ENCODE results near the gene PCDHA5. TPM values are rescaled to one million over a fixed set of nuclear protein-coding genes. Genes with fewer than 3 reads are reported as not detected.
"Not testable (repeated sequence)": the region's sequence is repeated elsewhere in the genome, so short reads cannot be mapped to it uniquely, and the experiment has no call there.

The PCDHA5 gene
- polyA plus RNA-seq, 1 donor from 2014 or later, result 1.4 TPM

DNA sequence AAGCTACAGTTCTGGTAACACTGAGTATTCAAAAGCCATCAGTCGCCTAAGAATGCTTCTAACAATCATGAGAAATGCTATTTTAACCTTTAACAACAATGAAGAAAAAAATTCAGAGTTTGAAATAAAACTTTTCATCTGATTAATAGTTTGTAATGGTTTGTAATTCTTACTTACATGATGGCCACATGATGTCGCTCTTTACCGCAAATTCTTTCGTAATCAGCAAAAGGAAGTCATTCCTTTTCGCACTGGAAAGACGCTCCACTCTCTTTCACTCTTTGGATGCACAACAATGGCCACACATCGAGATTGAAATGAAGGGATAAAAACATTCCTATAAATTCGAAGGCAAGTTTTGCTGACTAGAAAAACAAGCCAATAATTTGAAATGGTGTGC is 12.6 kb downstream of the PCDHA5 start, which contains the start of gene PCDHA7:
TSS of gene PCDHA7 (plus strand) at position 277 of the 400 bp plus-strand sequence. CDS start at position 392, 115 bp downstream.
- H3K9me3 ChIP-seq (ENCODE audit: low read length), result peaks cover 50% of the 10 kb centered on the region
- H3K4me2 ChIP-seq (ENCODE audit: low read length), result no peak within 1 kb of the TSS
- no peak within 1 kb of the TSS for H3K4me3 ChIP-seq (ENCODE audit: low read length)
- H4K20me1 ChIP-seq (ENCODE audit: insufficient read depth), result no peaks in the 10 kb centered on the region
- H3F3A ChIP-seq (ENCODE audit: insufficient read depth, low read length, poor library complexity, severe bottlenecking), result no peaks in the 10 kb centered on the region
- H3K79me2 ChIP-seq (replicated peaks; ENCODE audit: insufficient read depth, low read length), result peaks cover 26% of the 10 kb centered on the region
- no peak within 1 kb of the TSS for H2AFZ ChIP-seq (ENCODE audit: low read depth, low read length)
- no peaks in the 10 kb centered on the region for H3K9me2 ChIP-seq (ENCODE audit: insufficient read depth, low read length)
- peaks cover 40% of the 10 kb centered on the region for H3K36me3 ChIP-seq (ENCODE audit: insufficient read depth, low read length)
- TF ChIP-seq, protein P1, sequence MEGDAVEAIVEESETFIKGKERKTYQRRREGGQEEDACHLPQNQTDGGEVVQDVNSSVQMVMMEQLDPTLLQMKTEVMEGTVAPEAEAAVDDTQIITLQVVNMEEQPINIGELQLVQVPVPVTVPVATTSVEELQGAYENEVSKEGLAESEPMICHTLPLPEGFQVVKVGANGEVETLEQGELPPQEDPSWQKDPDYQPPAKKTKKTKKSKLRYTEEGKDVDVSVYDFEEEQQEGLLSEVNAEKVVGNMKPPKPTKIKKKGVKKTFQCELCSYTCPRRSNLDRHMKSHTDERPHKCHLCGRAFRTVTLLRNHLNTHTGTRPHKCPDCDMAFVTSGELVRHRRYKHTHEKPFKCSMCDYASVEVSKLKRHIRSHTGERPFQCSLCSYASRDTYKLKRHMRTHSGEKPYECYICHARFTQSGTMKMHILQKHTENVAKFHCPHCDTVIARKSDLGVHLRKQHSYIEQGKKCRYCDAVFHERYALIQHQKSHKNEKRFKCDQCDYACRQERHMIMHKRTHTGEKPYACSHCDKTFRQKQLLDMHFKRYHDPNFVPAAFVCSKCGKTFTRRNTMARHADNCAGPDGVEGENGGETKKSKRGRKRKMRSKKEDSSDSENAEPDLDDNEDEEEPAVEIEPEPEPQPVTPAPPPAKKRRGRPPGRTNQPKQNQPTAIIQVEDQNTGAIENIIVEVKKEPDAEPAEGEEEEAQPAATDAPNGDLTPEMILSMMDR (IDR thresholded peaks at IDR 0.05; ENCODE audit: poor library complexity, severe bottlenecking), result no peak
- no peak for TF ChIP-seq EP300 (conservative IDR thresholded peaks at IDR 0.05; ENCODE audit: poor library complexity, severe bottlenecking)
- no peak for TF ChIP-seq TAF1 (IDR thresholded peaks at IDR 0.05; ENCODE audit: low read depth)
- TF ChIP-seq MXI1 (conservative IDR thresholded peaks at IDR 0.05; ENCODE audit: poor library complexity, severe bottlenecking), result no peak
- no peak for TF ChIP-seq POLR2AphosphoS5 (IDR thresholded peaks at IDR 0.05)
- TF ChIP-seq SMC3 (conservative IDR thresholded peaks at IDR 0.05; ENCODE audit: poor library complexity), result no peak
- TF ChIP-seq, protein P2, sequence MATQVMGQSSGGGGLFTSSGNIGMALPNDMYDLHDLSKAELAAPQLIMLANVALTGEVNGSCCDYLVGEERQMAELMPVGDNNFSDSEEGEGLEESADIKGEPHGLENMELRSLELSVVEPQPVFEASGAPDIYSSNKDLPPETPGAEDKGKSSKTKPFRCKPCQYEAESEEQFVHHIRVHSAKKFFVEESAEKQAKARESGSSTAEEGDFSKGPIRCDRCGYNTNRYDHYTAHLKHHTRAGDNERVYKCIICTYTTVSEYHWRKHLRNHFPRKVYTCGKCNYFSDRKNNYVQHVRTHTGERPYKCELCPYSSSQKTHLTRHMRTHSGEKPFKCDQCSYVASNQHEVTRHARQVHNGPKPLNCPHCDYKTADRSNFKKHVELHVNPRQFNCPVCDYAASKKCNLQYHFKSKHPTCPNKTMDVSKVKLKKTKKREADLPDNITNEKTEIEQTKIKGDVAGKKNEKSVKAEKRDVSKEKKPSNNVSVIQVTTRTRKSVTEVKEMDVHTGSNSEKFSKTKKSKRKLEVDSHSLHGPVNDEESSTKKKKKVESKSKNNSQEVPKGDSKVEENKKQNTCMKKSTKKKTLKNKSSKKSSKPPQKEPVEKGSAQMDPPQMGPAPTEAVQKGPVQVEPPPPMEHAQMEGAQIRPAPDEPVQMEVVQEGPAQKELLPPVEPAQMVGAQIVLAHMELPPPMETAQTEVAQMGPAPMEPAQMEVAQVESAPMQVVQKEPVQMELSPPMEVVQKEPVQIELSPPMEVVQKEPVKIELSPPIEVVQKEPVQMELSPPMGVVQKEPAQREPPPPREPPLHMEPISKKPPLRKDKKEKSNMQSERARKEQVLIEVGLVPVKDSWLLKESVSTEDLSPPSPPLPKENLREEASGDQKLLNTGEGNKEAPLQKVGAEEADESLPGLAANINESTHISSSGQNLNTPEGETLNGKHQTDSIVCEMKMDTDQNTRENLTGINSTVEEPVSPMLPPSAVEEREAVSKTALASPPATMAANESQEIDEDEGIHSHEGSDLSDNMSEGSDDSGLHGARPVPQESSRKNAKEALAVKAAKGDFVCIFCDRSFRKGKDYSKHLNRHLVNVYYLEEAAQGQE (IDR thresholded peaks at IDR 0.05; ENCODE audit: borderline replicate concordance), result no peak
- TF ChIP-seq EZH2 (IDR thresholded peaks at IDR 0.05; ENCODE audit: borderline replicate concordance, insufficient read depth, low read length, poor library complexity, severe bottlenecking), result no peak
- no peak for TF ChIP-seq RAD21 (conservative IDR thresholded peaks at IDR 0.05)
- H3K27ac ChIP-seq (ENCODE audit: low read length), result no peak within 1 kb of the TSS
- H3K9ac ChIP-seq (ENCODE audit: low read length), result no peak within 1 kb of the TSS
- no peaks in the 10 kb centered on the region for H3K27me3 ChIP-seq (ENCODE audit: insufficient read depth, low read depth, low read length)

DNA sequence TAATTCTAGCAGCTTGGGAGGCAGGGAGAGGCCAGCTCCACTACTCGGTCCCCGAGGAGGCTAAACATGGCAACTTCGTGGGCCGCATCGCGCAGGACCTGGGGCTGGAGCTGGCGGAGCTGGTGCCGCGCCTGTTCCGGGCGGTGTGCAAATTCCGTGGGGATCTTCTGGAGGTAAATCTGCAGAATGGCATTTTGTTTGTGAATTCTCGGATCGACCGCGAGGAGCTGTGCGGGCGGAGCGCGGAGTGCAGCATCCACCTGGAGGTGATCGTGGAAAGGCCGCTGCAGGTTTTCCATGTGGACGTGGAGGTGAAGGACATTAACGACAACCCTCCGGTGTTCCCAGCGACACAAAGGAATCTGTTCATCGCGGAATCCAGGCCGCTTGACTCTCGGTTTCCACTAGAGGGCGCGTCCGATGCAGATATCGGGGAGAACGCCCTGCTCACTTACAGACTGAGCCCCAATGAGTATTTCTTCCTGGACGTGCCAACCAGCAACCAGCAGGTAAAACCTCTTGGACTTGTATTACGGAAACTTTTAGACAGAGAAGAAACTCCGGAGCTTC is 13.1 kb downstream of the PCDHA5 start:
- not testable (repeated sequence) for H3K27ac ChIP-seq (ENCODE audit: low read length); H3K9ac ChIP-seq (ENCODE audit: low read length); H3K9me2 ChIP-seq (ENCODE audit: insufficient read depth, low read length); H2AFZ ChIP-seq (ENCODE audit: low read depth, low read length); H3F3A ChIP-seq (ENCODE audit: insufficient read depth, low read length, poor library complexity, severe bottlenecking); H3K27me3 ChIP-seq (ENCODE audit: insufficient read depth, low read depth, low read length); H3K4me2 ChIP-seq (ENCODE audit: low read length); H4K20me1 ChIP-seq (ENCODE audit: insufficient read depth); H3K4me3 ChIP-seq (ENCODE audit: low read length)
- Histone ChIP-seq H3K79me2 (replicated peaks; ENCODE audit: insufficient read depth, low read length) (peaks cover 31% of the 10 kb centered on the region), H3K9me3 (ENCODE audit: low read length) (peaks cover 49% of the 10 kb centered on the region), H3K36me3 (ENCODE audit: insufficient read depth, low read length) (peaks cover 38% of the 10 kb centered on the region)
